Islet precursor cell (in vitro differentiated cells): ENCODE results near the gene IGF2.

ENCODE experiments used
- DNase-seq: peaks from one replicate; pipeline ENCODE4 v3.0.0-alpha.2; 2018

The IGF2 gene

DNA sequence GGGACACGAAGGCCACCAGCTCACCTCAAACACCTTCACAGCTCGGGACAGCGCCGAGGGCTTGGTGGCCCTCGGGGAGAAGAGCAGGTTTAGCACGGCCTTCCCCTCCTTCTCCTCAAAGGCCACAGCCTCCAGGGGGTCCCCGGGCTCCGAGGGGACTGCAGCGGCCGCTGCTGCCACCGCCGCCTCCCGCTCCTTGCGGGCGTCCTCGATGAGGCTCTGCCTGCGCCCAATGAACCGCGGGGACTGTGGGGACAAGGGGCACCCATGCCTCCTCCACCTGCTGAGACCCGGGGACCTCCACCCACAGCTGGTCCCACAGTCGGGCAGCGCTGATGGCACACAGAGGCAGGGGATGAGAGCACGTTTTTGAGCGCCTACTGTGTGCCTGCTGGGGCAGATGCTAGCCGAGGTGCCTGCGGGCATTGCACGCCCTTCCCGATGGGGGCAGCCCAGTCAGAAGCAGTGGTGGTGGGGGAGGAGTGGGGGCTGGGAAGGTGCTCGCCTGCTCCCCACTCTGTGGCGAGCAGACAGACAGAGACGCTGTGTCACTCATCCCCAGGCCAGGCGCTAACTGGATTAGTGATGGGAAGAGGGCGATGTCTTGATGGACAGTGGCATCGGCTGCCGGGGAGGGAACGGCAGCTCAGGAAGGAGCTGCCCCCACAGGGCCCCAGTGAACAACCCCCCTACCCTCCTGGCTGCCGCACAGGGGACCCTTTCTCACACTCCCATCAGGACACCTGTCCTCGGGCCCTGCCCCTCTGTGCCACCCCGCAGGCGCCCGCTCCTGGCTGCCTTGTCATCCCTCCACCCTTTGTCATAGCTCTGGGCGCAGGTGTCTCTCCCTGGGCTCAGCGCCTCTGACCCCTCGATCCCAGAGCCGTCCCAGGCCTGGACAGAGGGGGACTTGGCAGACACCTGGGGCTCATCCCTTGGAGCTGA is 30.7 kb upstream of the IGF2 start:
- no peak for DNase-seq

DNA sequence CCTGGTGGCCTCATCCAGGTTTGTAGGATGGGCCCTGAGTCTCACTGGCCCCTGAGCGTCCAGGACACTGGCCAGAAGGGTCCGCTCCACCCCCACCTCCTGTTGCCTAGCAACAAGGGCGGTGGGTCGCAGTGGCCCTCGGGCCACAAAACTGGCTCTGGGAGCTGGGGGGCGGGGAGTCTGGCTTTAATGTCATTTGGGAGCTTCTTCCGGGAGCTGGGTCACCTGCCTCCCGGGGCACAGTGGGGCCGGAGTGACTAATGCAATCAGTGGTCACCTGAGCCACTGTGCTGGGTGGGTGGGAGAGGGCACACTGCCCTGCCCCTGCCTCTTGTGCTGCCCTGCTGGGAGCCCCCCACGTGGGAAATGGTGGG is 29.8 kb upstream of the IGF2 start:
- DNase-seq: no peak

DNA sequence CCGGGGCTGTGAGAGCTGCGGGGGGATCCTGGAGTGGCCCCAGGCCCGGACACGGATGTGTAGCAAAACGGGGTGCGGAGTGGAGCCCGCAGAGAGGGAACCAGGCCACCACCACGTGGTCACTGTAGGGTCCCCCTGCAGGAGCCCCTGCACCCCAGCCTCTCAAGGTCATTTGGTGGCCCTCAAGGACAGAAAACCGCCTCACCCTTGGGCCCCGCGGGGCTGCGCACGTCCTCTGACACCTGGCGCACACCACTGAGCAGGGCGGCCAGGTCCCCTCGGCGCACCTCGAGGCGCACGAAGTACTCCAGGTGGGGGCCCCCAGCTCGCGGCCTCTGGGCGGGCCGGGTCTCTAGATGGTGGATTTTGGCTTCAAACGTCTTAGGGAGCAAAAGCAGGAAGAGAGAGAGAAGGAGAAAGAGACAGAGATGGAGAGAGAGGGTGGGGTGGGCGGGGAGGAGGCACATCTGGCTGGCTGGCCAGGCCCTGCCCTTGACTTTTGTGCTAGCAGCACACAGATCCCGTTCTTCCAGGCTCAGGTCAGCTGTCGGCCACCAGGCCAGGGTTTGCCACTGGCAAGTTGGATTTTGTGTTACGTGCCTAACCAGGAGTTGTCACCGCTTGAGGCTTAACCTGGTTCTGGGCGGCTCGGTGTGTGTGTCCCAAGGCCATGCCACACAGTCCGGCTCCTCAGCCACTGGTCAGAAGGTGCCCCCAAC is 29.3 kb upstream of the IGF2 start:
- DNase-seq: no peak

DNA sequence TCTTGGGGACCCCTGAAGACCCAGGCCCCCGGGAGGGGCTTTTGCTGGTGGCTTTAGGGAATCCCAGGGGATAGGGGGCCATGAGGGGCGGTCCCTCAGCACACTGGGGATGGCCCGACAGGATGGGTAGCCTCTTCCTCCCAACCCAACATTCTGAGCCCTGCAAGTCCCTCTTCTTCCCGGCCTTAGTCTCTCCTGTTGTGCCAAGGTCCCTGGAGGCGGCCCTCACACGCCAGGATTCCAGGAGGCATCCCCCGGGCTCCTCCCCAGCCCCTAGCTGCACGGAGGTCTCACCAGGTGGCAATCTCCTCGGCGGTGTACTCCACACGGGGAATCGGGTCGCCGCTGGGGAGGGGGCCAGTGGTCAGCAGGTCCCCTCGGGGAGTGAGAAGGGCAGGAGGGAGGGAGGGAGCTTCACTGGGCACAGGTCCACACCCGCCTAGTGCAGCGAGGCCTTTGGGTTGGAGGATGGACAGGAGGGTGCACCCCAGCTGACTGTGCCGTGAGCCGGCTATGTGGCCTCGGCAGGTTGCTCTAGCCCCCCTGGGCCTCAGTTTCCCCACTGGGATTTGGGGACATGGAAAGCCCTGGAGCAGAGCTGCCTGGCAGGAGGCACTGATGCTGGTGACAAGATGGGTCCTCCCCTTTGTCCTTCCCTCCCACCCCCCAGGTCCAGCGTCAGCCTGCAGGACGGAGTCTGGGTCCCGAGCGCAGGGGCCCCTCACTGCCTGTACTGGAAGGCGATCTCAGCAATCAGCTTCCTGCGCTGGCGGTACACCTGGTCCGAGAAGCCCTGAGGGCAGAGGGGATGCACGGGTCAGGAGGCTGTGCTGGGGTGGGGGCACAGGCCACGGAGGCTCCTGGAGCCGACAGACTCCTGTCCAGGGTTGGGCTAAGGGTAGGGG is 28.2 kb upstream of the IGF2 start:
- no peak for DNase-seq

DNA sequence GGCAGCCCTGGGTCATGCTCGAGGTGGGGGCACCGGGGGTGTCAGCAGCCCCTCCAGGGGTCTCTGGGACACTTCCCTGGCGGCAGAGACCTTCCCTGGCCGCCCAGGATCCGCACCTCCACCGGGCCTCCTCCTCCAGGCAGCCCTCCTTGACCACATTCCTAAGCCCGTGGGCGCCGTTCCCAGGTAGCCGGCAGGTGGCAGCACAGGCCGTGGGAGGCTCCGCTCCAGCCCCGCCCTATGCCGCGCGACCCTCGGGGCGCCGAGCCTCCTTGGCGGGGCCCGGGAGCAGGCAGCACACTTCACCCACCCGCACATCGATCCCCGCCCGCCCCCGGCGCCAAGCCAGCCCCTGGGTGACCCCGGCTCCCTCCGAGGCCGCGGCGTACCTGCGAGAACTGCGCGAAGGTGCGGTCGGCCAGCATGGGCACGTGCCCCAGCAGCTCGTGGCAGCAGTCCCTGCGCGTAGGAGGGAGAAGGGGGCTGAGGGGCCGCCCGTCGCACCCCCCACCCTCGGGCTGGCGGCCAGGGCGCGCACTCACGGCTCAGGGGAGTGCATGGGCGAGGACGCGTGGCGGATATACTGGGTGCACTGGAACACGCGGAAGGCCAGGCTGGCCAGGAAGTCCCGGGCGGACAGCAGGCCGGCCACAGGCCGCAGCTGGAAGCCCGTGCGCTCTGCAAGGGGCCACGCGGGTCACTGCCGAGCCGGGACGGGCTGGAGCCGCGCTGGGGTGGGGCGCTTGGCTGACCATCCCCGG is 27.1 kb upstream of the IGF2 start:
- DNase-seq: no peak

DNA sequence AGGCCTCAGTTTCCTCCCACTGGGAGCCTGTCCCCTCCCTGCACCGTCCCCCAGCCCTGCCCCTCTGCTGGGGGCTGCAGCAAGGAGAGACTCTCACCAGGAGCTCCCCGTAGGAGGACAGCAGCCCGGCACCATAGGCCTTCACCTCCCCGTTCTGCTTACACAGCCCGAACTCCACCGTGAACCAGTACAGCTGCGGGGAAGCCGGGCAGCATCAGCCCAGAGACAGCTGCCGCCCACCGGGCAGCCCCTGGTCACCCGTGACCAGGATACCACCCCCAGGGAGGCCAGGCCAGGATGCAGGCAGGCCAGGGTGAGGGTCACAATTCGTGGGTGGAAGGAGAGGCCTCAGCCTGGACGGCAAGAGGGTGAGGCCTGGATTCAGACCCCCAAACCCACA is 26.4 kb upstream of the IGF2 start:
- no peak for DNase-seq

DNA sequence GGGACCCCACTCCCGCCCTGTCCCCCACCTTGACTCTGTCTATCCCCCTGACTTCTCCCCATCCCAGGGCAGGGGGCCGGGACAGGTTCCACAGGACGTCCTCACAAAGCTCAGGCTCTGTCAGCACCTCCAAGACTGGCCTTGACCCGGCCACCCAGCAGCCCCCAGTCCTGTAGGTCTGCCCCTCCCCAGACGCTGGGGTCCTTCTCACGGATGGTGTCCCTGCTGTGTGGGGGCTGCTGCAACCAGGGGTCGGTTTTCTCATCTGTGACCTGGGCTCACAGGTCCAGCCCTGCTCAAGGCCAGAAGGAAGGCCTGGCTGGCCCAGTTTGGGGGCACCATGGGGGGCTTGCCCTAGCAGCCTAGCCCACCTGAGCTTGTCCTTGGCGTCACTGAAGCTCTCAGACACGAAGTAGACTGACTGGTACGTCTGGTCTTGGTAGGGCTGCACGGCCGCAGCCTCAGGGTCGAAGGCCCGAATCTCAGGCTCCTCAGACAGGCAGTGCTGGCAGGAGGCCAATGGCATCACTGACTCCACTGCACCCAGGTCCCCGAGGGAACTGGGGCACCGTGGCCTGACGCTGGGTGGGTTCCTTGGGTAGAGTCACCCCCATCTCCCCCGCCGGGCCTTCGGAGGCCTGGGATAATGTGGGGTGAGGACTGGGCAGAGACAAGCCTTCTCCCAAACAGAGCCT is 25.8 kb upstream of the IGF2 start:
- no peak for DNase-seq

DNA sequence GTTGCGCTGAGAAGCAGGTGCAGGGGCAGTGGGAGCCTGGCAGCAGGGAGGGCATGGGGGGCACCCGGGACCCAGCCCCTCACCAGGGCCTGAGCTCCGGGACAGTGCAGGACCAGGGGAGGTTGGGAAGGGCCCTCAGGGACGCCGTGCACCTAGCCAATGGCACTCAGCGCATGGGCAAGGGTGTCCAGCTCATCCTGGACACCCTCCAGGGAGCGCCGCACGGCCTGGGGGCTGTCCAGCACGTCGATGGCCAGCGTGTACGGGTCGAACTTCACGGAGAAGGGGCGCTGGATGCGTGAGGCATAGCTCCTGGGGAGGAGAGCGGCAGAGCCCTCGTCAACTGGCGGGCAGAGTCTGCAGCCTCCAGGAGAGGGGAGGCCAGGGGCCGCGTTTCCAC is 24.9 kb upstream of the IGF2 start:
- DNase-seq: no peak

DNA sequence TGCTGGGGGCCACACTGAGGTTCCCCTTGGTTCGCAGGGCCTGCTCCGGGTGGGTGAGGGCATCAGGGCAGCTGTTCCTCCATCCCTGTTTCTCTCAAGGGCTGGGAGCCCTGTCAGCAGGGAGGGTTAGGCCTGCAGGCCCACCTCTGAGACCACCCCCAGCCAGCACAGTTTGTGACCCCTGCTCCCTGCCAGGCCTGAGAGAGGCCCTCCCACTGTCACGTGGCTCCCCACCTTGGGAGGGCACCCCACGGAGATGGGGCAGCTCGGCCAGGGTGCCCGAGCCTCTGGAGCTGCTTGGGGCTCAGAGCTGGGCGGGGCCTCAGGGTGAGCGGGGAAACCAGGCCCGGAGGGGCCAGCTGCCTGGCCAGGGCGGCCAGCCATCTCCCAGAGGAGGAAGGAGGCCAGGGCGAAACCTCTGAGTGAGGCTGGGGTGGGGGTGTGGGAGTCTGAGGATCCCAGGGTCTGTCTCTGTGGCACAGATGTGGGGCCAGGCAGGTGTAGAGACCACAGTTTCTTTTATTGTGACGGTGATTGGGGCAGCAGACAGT is 24.3 kb upstream of the IGF2 start:
- DNase-seq: no peak

DNA sequence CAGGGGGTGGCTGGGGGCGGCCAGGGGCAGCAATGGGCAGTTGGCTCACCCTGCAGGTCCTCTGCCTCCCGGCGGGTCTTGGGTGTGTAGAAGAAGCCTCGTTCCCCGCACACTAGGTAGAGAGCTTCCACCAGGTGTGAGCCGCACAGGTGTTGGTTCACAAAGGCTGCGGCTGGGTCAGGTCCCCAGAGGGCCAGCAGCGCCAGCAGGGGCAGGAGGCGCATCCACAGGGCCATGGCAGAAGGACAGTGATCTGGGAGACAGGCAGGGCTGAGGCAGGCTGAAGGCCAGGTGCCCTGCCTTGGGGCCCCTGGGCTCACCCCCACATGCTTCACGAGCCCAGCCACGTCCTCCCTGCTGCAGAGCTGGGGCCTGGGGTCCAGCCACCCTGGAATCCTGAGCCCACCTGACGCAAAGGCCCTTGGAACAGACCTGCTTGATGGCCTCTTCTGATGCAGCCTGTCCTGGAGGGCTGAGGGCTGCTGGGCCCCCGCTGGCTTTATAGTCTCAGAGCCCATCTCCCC is 21.6 kb upstream of the IGF2 start, which contains the start of gene INS:
INS (minus strand) TSS at position 474 of the 524 bp plus-strand sequence; CDS start at position 236, 238 bp downstream.
- DNase-seq: no peak

DNA sequence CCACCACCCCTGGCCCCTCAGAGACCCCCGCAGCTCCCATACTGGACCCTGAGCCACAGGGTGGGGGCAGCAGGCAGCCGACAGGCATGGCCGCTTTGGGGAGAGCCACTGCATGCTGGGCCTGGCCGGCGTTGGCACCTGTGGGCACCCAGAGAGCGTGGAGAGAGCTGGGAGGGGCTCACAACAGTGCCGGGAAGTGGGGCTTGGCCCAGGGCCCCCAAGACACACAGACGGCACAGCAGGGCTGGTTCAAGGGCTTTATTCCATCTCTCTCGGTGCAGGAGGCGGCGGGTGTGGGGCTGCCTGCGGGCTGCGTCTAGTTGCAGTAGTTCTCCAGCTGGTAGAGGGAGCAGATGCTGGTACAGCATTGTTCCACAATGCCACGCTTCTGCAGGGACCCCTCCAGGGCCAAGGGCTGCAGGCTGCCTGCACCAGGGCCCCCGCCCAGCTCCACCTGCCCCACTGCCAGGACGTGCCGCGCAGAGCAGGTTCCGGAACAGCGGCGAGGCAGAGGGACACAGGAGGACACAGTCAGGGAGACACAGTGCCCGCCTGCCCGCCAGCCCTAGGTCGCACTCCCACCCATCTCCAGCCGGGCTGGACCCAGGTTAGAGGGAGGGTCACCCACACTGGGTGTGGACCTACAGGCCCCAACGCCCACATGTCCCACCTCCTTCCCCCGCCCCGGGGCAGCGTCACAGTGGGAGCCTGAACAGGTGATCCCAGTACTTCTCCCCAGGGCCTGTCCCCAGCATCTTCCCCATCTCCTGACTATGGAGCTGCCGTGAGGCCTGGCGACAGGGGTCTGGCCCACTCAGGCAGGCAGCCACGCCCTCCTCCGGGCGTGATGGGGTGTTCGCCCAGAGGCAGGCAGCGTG is 20.6 kb upstream of the IGF2 start:
- DNase-seq: no peak

DNA sequence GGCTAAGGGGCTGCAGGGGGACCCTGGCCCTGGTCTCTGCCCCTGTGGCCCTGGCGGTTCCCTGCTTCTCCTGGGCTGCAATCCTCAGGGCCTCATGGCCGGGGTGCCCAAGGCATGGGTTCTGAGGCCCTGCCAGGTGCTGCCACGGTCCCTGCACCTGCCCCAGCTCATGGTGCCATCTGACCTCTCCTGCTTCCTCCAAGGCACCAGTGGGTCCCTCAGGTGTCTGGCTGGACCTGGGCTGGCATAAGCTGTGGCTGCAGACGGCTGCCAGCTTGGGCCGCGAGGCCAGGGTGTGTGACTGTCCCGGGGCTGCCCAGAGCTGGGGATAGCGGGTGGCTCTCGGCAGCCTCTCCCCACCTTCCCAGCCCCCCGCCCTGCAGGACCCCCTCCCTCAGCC is 19.8 kb upstream of the IGF2 start:
- no peak for DNase-seq

DNA sequence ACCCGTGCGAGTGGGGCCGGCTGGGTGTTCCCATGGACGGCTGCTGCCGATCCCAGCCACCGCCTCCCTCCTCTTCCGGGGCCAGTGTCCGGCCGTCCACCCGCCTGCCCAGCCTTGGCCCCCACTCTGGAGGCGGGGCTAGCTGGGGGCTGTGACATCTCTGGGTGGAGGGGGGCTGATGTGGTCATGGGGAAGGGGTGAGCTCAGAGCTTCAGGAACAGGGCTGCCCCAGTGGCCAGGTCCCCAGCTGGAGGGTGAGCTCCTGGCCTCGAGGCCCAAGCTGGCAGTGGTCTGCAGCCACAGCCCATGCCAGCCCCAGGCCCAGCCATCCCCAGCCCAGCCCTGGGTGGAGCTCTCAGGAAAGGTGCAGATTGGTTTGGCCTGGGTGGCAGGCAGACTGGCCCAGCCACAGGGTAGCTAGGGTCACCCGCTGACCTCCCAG is 19.1 kb upstream of the IGF2 start:
- no peak for DNase-seq

DNA sequence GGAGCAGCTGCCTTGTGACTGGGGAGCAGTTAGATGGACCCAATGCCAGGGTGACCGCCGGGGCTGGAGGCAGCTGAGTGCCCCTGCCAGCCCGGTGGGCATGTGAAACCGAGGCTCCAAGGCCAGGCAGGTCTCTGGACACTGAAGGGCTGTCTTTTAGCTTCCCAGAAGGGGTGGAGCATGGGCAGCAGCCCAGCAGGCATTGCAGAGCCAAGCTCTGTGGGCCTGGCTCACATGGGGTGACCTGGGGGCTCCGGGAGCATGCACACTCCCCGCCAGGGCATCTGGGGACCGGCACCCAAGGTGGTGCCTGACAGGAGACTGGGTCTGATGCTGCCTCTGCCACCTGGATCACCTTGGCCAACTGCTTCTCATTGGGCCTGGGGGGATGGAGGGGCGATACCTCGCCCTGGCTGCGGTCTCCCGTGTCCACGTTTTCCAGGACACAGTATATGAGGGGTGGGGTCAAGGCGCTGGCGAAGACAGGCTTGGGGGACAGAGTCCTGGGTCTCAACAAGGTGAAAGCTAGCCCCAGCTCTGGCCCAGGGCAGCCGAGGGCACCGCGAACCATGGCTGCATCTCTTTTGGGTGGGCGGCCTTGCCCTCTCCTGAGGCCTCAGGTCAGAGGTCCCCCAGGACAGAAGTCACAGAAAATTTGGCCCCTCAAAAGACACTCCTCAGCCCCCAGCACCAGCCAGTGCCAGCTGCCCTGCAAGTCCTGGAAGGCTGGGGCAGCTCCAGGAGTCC is 18.3 kb upstream of the IGF2 start:
- no peak for DNase-seq

DNA sequence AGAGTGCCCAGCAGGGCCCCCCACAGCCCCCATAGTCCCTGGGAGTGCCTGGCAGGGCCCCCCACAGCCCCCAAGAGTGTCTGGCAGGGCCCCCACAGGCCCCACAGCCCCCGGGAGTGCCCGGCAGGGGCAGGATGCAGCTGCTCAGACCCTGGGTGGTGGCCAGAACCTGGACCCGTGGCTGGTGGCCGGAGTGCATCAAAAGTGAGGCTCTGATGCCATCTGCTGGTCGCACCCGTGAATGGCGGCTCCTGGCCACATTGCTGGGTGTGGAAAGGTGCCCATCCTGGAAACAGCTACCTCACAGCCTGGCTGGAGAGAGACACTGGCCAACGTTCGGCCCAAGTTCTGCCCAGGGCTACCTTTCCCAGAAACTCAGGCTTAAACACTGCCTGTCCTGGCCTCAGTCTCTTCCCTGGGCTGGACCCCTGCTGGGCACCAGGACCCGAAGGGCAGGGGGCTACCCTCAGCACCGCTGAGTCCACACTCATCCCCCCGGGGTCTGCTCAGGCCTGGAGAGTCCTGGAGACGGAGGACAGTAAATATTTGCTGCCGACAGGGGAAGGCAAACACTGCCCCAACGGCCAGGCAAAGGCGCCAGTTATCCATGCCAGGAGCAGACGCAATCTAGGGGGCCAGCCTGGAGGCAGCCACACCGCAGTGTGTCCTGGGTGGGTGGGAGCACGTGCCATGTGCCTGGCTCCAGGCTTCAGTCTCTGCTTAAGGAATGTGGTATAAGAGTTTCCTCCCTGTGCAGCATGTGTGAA is 17.4 kb upstream of the IGF2 start:
- peak; percentile 90 for DNase-seq

DNA sequence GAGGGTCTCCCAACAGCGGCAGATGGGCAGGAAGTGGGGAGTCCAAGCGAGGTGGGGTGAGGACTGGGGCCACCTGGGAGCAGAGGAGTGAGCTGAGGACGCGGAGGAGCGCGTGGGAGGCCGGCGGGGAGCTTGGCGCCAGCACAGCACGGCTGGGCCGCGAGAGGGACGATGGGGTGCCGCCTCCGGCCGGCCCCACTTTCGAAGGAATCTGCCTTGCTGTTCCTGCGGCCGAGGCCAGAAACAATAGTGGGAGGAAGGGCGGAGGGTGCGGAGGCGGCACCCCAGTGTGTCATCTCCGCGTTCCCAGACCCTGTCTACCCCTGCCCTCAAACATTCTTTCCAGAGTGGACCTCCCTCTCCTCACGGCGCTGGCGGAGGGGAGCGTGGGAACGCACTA is 16.3 kb upstream of the IGF2 start:
- DNase-seq: no peak

DNA sequence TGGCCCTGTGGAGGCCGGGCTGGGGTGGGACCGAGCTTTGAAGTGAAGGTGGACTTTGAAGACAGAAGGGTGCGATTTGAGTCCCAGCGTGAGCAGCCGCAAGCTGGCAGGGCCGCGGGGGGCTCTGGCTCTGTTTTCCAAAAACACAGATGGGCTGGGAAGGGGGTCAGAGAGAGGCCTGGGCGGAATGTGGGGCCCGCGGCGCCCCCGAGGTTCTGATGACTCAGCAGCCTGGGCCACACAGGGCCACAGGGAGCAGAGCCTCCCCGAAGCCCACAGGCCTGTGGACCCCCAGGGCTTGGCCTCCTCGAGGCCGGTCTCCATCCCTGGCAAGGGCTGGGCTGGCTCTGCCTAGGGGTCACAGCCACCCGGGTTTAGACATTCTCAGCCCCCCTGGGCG is 15.7 kb upstream of the IGF2 start:
- DNase-seq: no peak

DNA sequence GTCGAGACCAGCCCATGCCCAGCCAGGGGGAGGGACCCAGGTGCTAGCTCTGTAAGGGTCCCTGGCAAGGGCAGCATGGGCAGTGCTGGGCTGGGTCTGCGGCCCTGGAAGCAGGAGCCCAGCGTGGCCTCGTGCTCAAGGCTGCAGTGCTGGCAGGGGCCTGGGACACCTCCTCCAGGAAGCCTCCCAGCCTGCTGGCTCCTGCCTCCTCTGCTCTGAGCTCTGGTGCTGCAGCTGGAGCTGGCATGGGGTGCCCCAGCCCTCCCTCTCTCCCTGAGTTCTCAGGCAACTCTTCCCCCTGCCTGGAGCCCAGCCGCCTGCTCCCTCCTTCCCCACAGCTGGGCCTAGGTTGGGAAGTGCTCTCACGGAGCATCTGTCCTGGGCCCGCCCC is 15.0 kb upstream of the IGF2 start:
- DNase-seq: no peak
